Lower leg skin (tissue), 3 donors: ENCODE results near the gene ANXA11.

Experiments
- CTCF ChIP-seq, 3 donors: fragments of 450-650 bp; IDR thresholded peaks; one replicate each; pipeline ENCODE4 v1.5.1; 2016; ENCODE audit warnings: antibody characterized with exemption in 3 of 3, mild to moderate bottlenecking in 3 of 3, moderate library complexity in 2 of 3
- POLR2A ChIP-seq, 2 donors: fragments of 450-650 bp; IDR thresholded peaks; one replicate each; pipeline ENCODE4 v1.6.1; 2016 to 2017; ENCODE audit warnings: antibody characterized with exemption in 2 of 2, mild to moderate bottlenecking in 1 of 2, moderate library complexity in 1 of 2

GRCh38 chr10:80158598-80159127 is 46.7 kb downstream of the ANXA11 start:
- TF ChIP-seq CTCF (IDR thresholded peaks at IDR 0.05) (no peak), POLR2A (IDR thresholded peaks at IDR 0.05) (no peak)
